ENCODE measurements around the gene NR1H4.

The NR1H4 gene

DNA sequence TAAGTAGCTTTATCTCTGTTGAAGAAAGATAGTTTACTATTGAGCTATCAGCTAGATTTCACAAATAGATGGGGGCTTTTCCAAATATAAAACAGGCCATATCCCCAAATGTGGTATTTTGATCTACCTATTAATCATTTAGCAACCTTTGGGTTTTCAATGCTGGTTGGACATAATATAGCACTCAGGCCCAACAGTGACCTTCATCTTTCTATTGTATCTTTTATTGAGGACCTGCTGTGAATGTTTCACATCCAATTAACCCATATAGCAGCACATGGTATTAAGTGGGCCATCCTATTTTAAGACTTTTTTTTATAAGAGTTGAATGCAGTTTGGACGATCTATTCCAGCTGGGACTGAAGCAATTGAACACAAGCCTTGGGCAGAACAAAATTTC is 10.0 kb upstream of the NR1H4 start:
- H3K4me2 ChIP-seq (ENCODE audit: low read length, poor library complexity, severe bottlenecking) = no peak overlapping the region
- DNase-seq = no peak
- no peak overlapping the region for H2BK12ac ChIP-seq (ENCODE audit: low read length in 2 of 2)
- H2BK15ac ChIP-seq (ENCODE audit: low read depth, poor library complexity, severe bottlenecking) = no peak overlapping the region
- H3K36me3 ChIP-seq (ENCODE audit: control insufficient read depth in 1 of 2, insufficient read depth in 2 of 2, low read depth in 1 of 2, low read length in 2 of 2) = no peaks in the 10 kb centered on the region
- no peaks in the 10 kb centered on the region for H3K9me3 ChIP-seq (ENCODE audit: control insufficient read depth, low read length)
- H3K9ac ChIP-seq (ENCODE audit: low read length) = no peak overlapping the region
- H2BK5ac ChIP-seq (ENCODE audit: low read depth, low read length, poor library complexity, severe bottlenecking) = no peak overlapping the region
- H3K27ac ChIP-seq (ENCODE audit: low read length, poor library complexity, severe bottlenecking) = no peak overlapping the region
- H3K23ac ChIP-seq (ENCODE audit: low read length in 2 of 2) = no peak overlapping the region
- no peak overlapping the region for H3K4ac ChIP-seq (ENCODE audit: low read depth in 1 of 2, low read length in 2 of 2)
- H4K8ac ChIP-seq (ENCODE audit: low read length) = no peak overlapping the region
- H3K4me3 ChIP-seq (ENCODE audit: insufficient read depth in 1 of 2, low read depth in 1 of 2, low read length in 2 of 2) = no peak overlapping the region
- peaks cover 0 to 3% of the 10 kb centered on the region in 2 experiments for H3K27me3 ChIP-seq (ENCODE audit: control insufficient read depth in 1 of 2, insufficient read depth in 1 of 2, low read length in 2 of 2)
- H3K4me1 ChIP-seq (ENCODE audit: control insufficient read depth, insufficient read depth, low read depth, low read length) = no peaks in the 10 kb centered on the region
- H2BK120ac ChIP-seq (ENCODE audit: low read depth, low read length) = no peak overlapping the region
- H3K18ac ChIP-seq (ENCODE audit: low read depth in 1 of 2, low read length in 2 of 2) = no peak overlapping the region
- H3K14ac ChIP-seq (ENCODE audit: low read length in 2 of 2) = no peak overlapping the region
- H2AK5ac ChIP-seq (ENCODE audit: low read length, severe bottlenecking) = no peak overlapping the region
- WGBS = 75% methylated on average over 1 of the region's 1 CpG
- H4K91ac ChIP-seq (ENCODE audit: low read length) = no peak overlapping the region
- no peak overlapping the region for H2AFZ ChIP-seq (ENCODE audit: low read depth, low read length)
- H3K79me1 ChIP-seq (replicated peaks; ENCODE audit: low read length, poor library complexity, severe bottlenecking) = no peaks in the 10 kb centered on the region

DNA sequence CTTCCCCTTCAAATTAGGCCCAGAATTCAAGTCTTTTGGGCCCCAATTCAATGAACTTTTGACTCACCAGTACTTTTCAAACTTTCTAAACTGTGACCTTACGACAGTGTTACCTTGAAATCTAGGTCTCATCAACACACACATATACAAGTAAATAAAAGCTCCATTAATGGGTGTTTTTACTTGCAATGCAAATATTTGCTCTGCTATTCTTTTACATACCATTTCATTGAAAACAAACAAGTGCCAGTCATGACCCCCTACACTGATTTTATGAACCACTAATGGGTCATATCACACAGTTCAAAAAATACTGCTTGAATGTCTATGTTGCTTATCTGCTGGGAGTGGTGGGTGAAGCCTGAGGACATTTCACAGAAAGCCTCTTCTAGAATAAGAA is 9.1 kb upstream of the NR1H4 start:
- H3K9me3 ChIP-seq (ENCODE audit: control insufficient read depth, low read length) = no peaks in the 10 kb centered on the region
- H3K79me1 ChIP-seq (replicated peaks; ENCODE audit: low read length, poor library complexity, severe bottlenecking) = no peaks in the 10 kb centered on the region
- H2BK12ac ChIP-seq (ENCODE audit: low read length in 2 of 2) = no peak overlapping the region
- H2BK15ac ChIP-seq (ENCODE audit: low read depth, poor library complexity, severe bottlenecking) = no peak overlapping the region
- H3K14ac ChIP-seq (ENCODE audit: low read length in 2 of 2) = no peak overlapping the region
- H3K18ac ChIP-seq (ENCODE audit: low read depth in 1 of 2, low read length in 2 of 2) = no peak overlapping the region
- WGBS = 62% methylated on average over 1 of the region's 1 CpG
- H2AFZ ChIP-seq (ENCODE audit: low read depth, low read length) = no peak overlapping the region
- H4K91ac ChIP-seq (ENCODE audit: low read length) = no peak overlapping the region
- no peak overlapping the region for H2BK5ac ChIP-seq (ENCODE audit: low read depth, low read length, poor library complexity, severe bottlenecking)
- H3K23ac ChIP-seq (ENCODE audit: low read length in 2 of 2) = no peak overlapping the region
- H3K4ac ChIP-seq (ENCODE audit: low read depth in 1 of 2, low read length in 2 of 2) = no peak overlapping the region
- no peak for DNase-seq
- no peaks in the 10 kb centered on the region for H3K27me3 ChIP-seq (ENCODE audit: control insufficient read depth in 1 of 2, insufficient read depth in 1 of 2, low read length in 2 of 2)
- no peaks in the 10 kb centered on the region for H3K36me3 ChIP-seq (ENCODE audit: control insufficient read depth in 1 of 2, insufficient read depth in 2 of 2, low read depth in 1 of 2, low read length in 2 of 2)
- H3K27ac ChIP-seq (ENCODE audit: low read length, poor library complexity, severe bottlenecking) = no peak overlapping the region
- no peak overlapping the region for H4K8ac ChIP-seq (ENCODE audit: low read length)
- H3K4me1 ChIP-seq (ENCODE audit: control insufficient read depth, insufficient read depth, low read depth, low read length) = no peaks in the 10 kb centered on the region
- no peak overlapping the region for H2BK120ac ChIP-seq (ENCODE audit: low read depth, low read length)
- H3K4me3 ChIP-seq (ENCODE audit: insufficient read depth in 1 of 2, low read depth in 1 of 2, low read length in 2 of 2) = no peak overlapping the region
- H2AK5ac ChIP-seq (ENCODE audit: low read length, severe bottlenecking) = no peak overlapping the region
- H3K4me2 ChIP-seq (ENCODE audit: low read length, poor library complexity, severe bottlenecking) = no peak overlapping the region
- H3K9ac ChIP-seq (ENCODE audit: low read length) = no peak overlapping the region

DNA sequence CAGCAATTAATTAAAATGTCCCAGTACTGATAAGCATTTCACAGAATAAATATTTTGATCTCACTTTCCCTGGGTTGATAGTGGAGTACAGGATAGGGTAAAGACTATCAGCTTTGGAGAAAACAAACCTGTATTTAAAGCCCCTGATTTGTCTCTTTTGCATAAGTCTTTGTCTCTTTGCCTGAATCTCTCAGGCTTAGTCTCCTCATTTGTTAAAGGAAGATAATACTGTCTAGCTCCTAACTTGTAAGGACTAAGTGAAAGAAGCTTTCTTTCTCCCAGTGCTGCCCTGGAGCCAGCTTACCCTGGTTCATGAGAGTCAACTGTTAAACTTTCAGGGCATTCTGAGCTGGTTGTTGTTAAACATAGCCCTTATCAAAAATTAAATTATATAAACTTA is 5.5 kb upstream of the NR1H4 start:
- no peak overlapping the region for H4K8ac ChIP-seq (ENCODE audit: low read length)
- H3K23ac ChIP-seq (ENCODE audit: low read length in 2 of 2) = no peak overlapping the region
- H2BK120ac ChIP-seq (ENCODE audit: low read depth, low read length) = no peak overlapping the region
- no peak overlapping the region for H3K4me3 ChIP-seq (ENCODE audit: insufficient read depth in 1 of 2, low read depth in 1 of 2, low read length in 2 of 2)
- H3K27ac ChIP-seq (ENCODE audit: low read length, poor library complexity, severe bottlenecking) = no peak overlapping the region
- no peak overlapping the region for H3K4me2 ChIP-seq (ENCODE audit: low read length, poor library complexity, severe bottlenecking)
- no peak overlapping the region for H3K4ac ChIP-seq (ENCODE audit: low read depth in 1 of 2, low read length in 2 of 2)
- no peak overlapping the region for H3K18ac ChIP-seq (ENCODE audit: low read depth in 1 of 2, low read length in 2 of 2)
- no peak overlapping the region for H4K91ac ChIP-seq (ENCODE audit: low read length)
- no peaks in the 10 kb centered on the region for H3K36me3 ChIP-seq (ENCODE audit: control insufficient read depth in 1 of 2, insufficient read depth in 2 of 2, low read depth in 1 of 2, low read length in 2 of 2)
- H3K9ac ChIP-seq (ENCODE audit: low read length) = no peak overlapping the region
- H2AK5ac ChIP-seq (ENCODE audit: low read length, severe bottlenecking) = no peak overlapping the region
- no peak overlapping the region for H2AFZ ChIP-seq (ENCODE audit: low read depth, low read length)
- no peaks in the 10 kb centered on the region for H3K79me1 ChIP-seq (replicated peaks; ENCODE audit: low read length, poor library complexity, severe bottlenecking)
- H2BK5ac ChIP-seq (ENCODE audit: low read depth, low read length, poor library complexity, severe bottlenecking) = no peak overlapping the region
- H2BK15ac ChIP-seq (ENCODE audit: low read depth, poor library complexity, severe bottlenecking) = no peak overlapping the region
- no peaks in the 10 kb centered on the region for H3K4me1 ChIP-seq (ENCODE audit: control insufficient read depth, insufficient read depth, low read depth, low read length)
- H3K9me3 ChIP-seq (ENCODE audit: control insufficient read depth, low read length) = no peaks in the 10 kb centered on the region
- no peaks in the 10 kb centered on the region for H3K27me3 ChIP-seq (ENCODE audit: control insufficient read depth in 1 of 2, insufficient read depth in 1 of 2, low read length in 2 of 2)
- no peak for DNase-seq
- no peak overlapping the region for H2BK12ac ChIP-seq (ENCODE audit: low read length in 2 of 2)
- H3K14ac ChIP-seq (ENCODE audit: low read length in 2 of 2) = no peak overlapping the region

DNA sequence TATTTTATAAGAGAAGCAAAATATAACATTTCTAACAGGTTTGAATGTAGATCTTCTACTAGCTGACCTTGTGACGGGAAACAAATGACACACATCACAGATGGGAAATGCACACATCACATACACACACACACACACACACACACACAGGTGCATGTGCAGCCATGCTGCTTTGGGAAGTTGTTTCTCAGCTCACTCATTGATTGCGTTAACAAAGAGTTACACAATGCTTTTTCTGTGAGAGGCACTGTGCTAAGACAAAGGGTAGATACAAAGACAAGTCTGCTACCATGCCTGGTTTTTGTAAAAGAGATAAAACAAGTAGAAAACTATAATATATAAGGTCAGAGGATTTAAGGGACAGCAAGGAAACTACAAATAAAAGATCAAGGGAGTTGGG is 1.3 kb upstream of the NR1H4 start:
- Histone ChIP-seq H4K8ac (ENCODE audit: low read length) (no peak overlapping the region), H3K27me3 (ENCODE audit: control insufficient read depth in 1 of 2, insufficient read depth in 1 of 2, low read length in 2 of 2) (no peaks in the 10 kb centered on the region), H3K4ac (ENCODE audit: low read depth in 1 of 2, low read length in 2 of 2) (no peak overlapping the region), H3K18ac (ENCODE audit: low read depth in 1 of 2, low read length in 2 of 2) (no peak overlapping the region), H2AK5ac (ENCODE audit: low read length, severe bottlenecking) (no peak overlapping the region), H3K23ac (ENCODE audit: low read length in 2 of 2) (no peak overlapping the region), H2BK5ac (ENCODE audit: low read depth, low read length, poor library complexity, severe bottlenecking) (no peak overlapping the region), H3K79me1 (replicated peaks; ENCODE audit: low read length, poor library complexity, severe bottlenecking) (no peaks in the 10 kb centered on the region), H3K14ac (ENCODE audit: low read length in 2 of 2) (no peak overlapping the region), H2AFZ (ENCODE audit: low read depth, low read length) (no peak overlapping the region), H3K9ac (ENCODE audit: low read length) (no peak overlapping the region), H3K4me2 (ENCODE audit: low read length, poor library complexity, severe bottlenecking) (no peak overlapping the region), H3K9me3 (ENCODE audit: control insufficient read depth, low read length) (no peaks in the 10 kb centered on the region), H4K91ac (ENCODE audit: low read length) (no peak overlapping the region), H3K36me3 (ENCODE audit: control insufficient read depth in 1 of 2, insufficient read depth in 2 of 2, low read depth in 1 of 2, low read length in 2 of 2) (no peaks in the 10 kb centered on the region), H2BK12ac (ENCODE audit: low read length in 2 of 2) (no peak overlapping the region), H3K4me1 (ENCODE audit: control insufficient read depth, insufficient read depth, low read depth, low read length) (no peaks in the 10 kb centered on the region), H3K27ac (ENCODE audit: low read length, poor library complexity, severe bottlenecking) (no peak overlapping the region), H3K4me3 (ENCODE audit: insufficient read depth in 1 of 2, low read depth in 1 of 2, low read length in 2 of 2) (no peak overlapping the region), H2BK15ac (ENCODE audit: low read depth, poor library complexity, severe bottlenecking) (no peak overlapping the region), H2BK120ac (ENCODE audit: low read depth, low read length) (no peak overlapping the region)
- WGBS = 80% methylated on average over 2 of the region's 2 CpGs
- no peak for DNase-seq

All from mesenchymal stem cell (in vitro differentiated cells and primary cell).